ENCODE data around the gene IPCEF1. TPM values are rescaled to one million over a fixed set of nuclear protein-coding genes. Genes with fewer than 3 reads are reported as not detected.

IPCEF1 gene
- total and polyA plus RNA-seq, 2 of the 4 experiments (the other 2 are of a cell fraction) = under 0.01 to 0.03 TPM

- no peak overlapping the region for H3K27ac ChIP-seq (ENCODE audit: insufficient read depth, low read length)
- no peak overlapping the region for H3K4me3 ChIP-seq (ENCODE audit: insufficient read depth, low read depth, low read length)
- H3K18ac ChIP-seq (ENCODE audit: low read depth, low read length) = no peak overlapping the region
- no peak overlapping the region for H4K8ac ChIP-seq (ENCODE audit: low read depth in 2 of 2, low read length in 2 of 2)
- H4K20me1 ChIP-seq (ENCODE audit: insufficient read depth, low read length) = no peaks in the 10 kb centered on the region
- H2BK120ac ChIP-seq (ENCODE audit: low read depth, low read length) = no peak overlapping the region
- H2AFZ ChIP-seq (replicated peaks; ENCODE audit: low read length, poor library complexity) = no peak overlapping the region
- no peak overlapping the region for H3K4ac ChIP-seq (ENCODE audit: low read depth, low read length)
- DNase-seq (no peak), ATAC-seq (ENCODE audit: low read depth) (no peak)
- no peak overlapping the region for H3K14ac ChIP-seq (replicated peaks; ENCODE audit: low read depth, low read length)
- no peak overlapping the region for H3K9ac ChIP-seq (ENCODE audit: low read depth, low read length)
- no peaks in the 10 kb centered on the region for H3K9me1 ChIP-seq (ENCODE audit: insufficient read depth, low read length)
- no peak overlapping the region for H2AK5ac ChIP-seq (ENCODE audit: low read depth, low read length)
- H2BK20ac ChIP-seq (ENCODE audit: low read depth, low read length) = no peak overlapping the region
- no peaks in the 10 kb centered on the region for H3K79me1 ChIP-seq (ENCODE audit: low read depth in 1 of 2, low read length in 2 of 2)
- dilution Hi-C loops (cut with HindIII; ENCODE audit: low sequenced_read_pairs, unreplicated experiment) (loop anchor here (25.0 kb wide), 1 partner anchor 192 kb away; the partner anchor contains the start of gene IPCEF1), in situ Hi-C loops (cut with MboI; ENCODE audit: low sequenced_read_pairs) (loop anchor here (25.0 kb wide), 1 partner anchor 1133 kb away; no protein-coding TSS in a partner anchor), intact Hi-C loops (cut with micrococcal nuclease) (no loop called here)
- H2BK5ac ChIP-seq (ENCODE audit: low read depth, low read length, poor library complexity, severe bottlenecking) = no peak overlapping the region
- ChIA-PET CTCF (interaction anchor here (0.8 kb wide), 1 partner anchor 15 kb away, joined by 4 read pairs; no protein-coding TSS in a partner anchor), POLR2A (ENCODE audit: unreplicated experiment) (no interaction called here)
- H3K4me1 ChIP-seq (ENCODE audit: control insufficient read depth, insufficient read depth, low read length) = peaks cover 4% of the 10 kb centered on the region; the same call in 1 of the 2 replicates
- TF ChIP-seq SMC3 (IDR thresholded peaks at IDR 0.05; ENCODE audit: low read depth, low read length) (no peak), RCOR1 (IDR thresholded peaks at IDR 0.05; ENCODE audit: insufficient replicate concordance, low read length) (no peak), RFX5 (IDR thresholded peaks at IDR 0.05; ENCODE audit: low read depth, low read length) (no peak), ELK1 (IDR thresholded peaks at IDR 0.05; ENCODE audit: borderline replicate concordance, low read depth, low read length) (no peak), BHLHE40 (IDR thresholded peaks at IDR 0.05; ENCODE audit: low read depth, low read length) (no peak), RAD21 (IDR thresholded peaks at IDR 0.05; ENCODE audit: low read length) (no peak), MAFK (IDR thresholded peaks at IDR 0.05; ENCODE audit: low read depth, low read length) (no peak), USF2 (IDR thresholded peaks at IDR 0.05; ENCODE audit: low read depth, low read length) (no peak), MXI1 (IDR thresholded peaks at IDR 0.05; ENCODE audit: borderline replicate concordance, low read depth, low read length) (no peak), FOS (IDR thresholded peaks at IDR 0.05; ENCODE audit: low read depth, low read length) (no peak), CTCF (conservative IDR thresholded peaks at IDR 0.05; ENCODE audit: low read depth, low read length) (no peak), CHD1 (IDR thresholded peaks at IDR 0.05; ENCODE audit: low read depth, low read length) (no peak), MAZ (IDR thresholded peaks at IDR 0.05; ENCODE audit: borderline replicate concordance, low read depth, low read length) (no peak), POLR2A (IDR thresholded peaks at IDR 0.05; ENCODE audit: low read depth, low read length) (no peak), CEBPB (IDR thresholded peaks at IDR 0.05; ENCODE audit: low read depth, low read length) (no peak)
- no peak overlapping the region for H4K5ac ChIP-seq (ENCODE audit: low read depth, low read length)
- H2AK9ac ChIP-seq (replicated peaks; ENCODE audit: low read depth, low read length, poor library complexity) = no peak overlapping the region
- H2BK15ac ChIP-seq (ENCODE audit: low read depth, low read length) = no peak overlapping the region
- no peak overlapping the region for H3K4me2 ChIP-seq (ENCODE audit: low read depth, low read length)
- no peak overlapping the region for H4K91ac ChIP-seq (ENCODE audit: insufficient read depth, low read depth, low read length)
- no peak overlapping the region for H3K56ac ChIP-seq (ENCODE audit: extremely low read depth, insufficient read depth, low read length)
- H3K23ac ChIP-seq (ENCODE audit: low read depth, low read length) = no peak overlapping the region
- BruUV-seq (replicated peaks) = no TSS peak
- H3K36me3 ChIP-seq (ENCODE audit: control insufficient read depth, insufficient read depth, low read length) = no peaks in the 10 kb centered on the region
- WGBS, 2 experiments (ENCODE audit: extremely low coverage in 2 of 2, insufficient read length in 1 of 2) = no CpG with 5 or more reads among the region's 2 CpGs
- H3K9me3 ChIP-seq (ENCODE audit: control insufficient read depth, insufficient read depth, low read length) = no peaks in the 10 kb centered on the region
- H3K27me3 ChIP-seq (ENCODE audit: control insufficient read depth, insufficient read depth, low read length) = no peaks in the 10 kb centered on the region
Observed at GRCh38 chr6:154170106-154170505, 186.5 kb downstream of the IPCEF1 start.
